MM.1S (cell line): ENCODE data around the gene CCL27.

Source experiments
- DNase-seq: peaks from one replicate; pipeline ENCODE4 v3.0.0-alpha.2; 2015
- H2AFZ ChIP-seq: fragments of 300-600 bp; sonication (generic); 2 replicates; pipeline ENCODE4 v1.6.0; 2016; ENCODE audit warnings: antibody characterized with exemption, low read length
- H3F3A ChIP-seq: fragments of 300-600 bp; sonication (generic); 2 replicates; pipeline ENCODE4 v1.6.1; 2016; ENCODE audit warnings: mild to moderate bottlenecking, antibody characterized with exemption, low read length, moderate library complexity, mixed read lengths; ENCODE audit not compliant: insufficient read depth
- H3K27ac ChIP-seq: fragments of 300-600 bp; sonication (generic); 2 replicates; pipeline ENCODE4 v1.5.1; 2016; ENCODE audit warnings: mild to moderate bottlenecking, low read length
- H3K27me3 ChIP-seq: fragments of 300-600 bp; sonication (generic); replicated peaks from 2 replicates; pipeline ENCODE4 v1.6.0; 2016; ENCODE audit warnings: low read length; ENCODE audit not compliant: insufficient read depth
- H3K36me3 ChIP-seq: fragments of 300-600 bp; sonication (generic); replicated peaks from 2 replicates; pipeline ENCODE4 v1.6.1; 2016; ENCODE audit warnings: mild to moderate bottlenecking, low read length, mixed read lengths; ENCODE audit not compliant: insufficient read depth
- H3K4me1 ChIP-seq: fragments of 300-600 bp; sonication (generic); 2 replicates; pipeline ENCODE4 v1.6.1; 2016; ENCODE audit warnings: low read length, mixed read lengths
- H3K4me2 ChIP-seq: fragments of 300-600 bp; sonication (generic); 2 replicates; pipeline ENCODE4 v1.6.0; 2016; ENCODE audit warnings: low read depth, low read length
- H3K4me3 ChIP-seq: fragments of 300-600 bp; sonication (generic); 2 replicates; pipeline ENCODE4 v1.5.1; 2016; ENCODE audit warnings: low read length, mixed read lengths
- H3K79me2 ChIP-seq: fragments of 300-600 bp; sonication (generic); 2 replicates; pipeline ENCODE4 v1.6.1; 2016; ENCODE audit warnings: mixed run types, low read length, mixed read lengths
- H3K9ac ChIP-seq: fragments of 300-600 bp; sonication (generic); 2 replicates; pipeline ENCODE4 v1.6.1; 2016; ENCODE audit warnings: low read length, mixed read lengths
- H3K9me2 ChIP-seq: fragments of 300-600 bp; sonication (generic); replicated peaks from 2 replicates; pipeline ENCODE4 v1.6.1; 2016; ENCODE audit warnings: mild to moderate bottlenecking, low read length, mixed read lengths; ENCODE audit not compliant: insufficient read depth
- H3K9me3 ChIP-seq: fragments of 300-600 bp; sonication (generic); replicated peaks from 2 replicates; pipeline ENCODE4 v1.6.1; 2016; ENCODE audit warnings: mild to moderate bottlenecking, low read length, mixed read lengths; ENCODE audit not compliant: insufficient read depth
- H4K20me1 ChIP-seq: fragments of 300-600 bp; sonication (generic); 2 replicates; pipeline ENCODE4 v1.6.1; 2016; ENCODE audit warnings: mild to moderate bottlenecking, low read length, moderate library complexity, mixed read lengths; ENCODE audit not compliant: insufficient read depth
- CTCF ChIP-seq: fragments of 300-600 bp; sonication (generic); IDR thresholded peaks from 2 replicates; pipeline ENCODE4 v1.5.1; 2016; ENCODE audit warnings: antibody characterized with exemption, low read length, mixed read lengths
- EZH2 ChIP-seq: fragments of 300-600 bp; sonication (generic); optimal IDR thresholded peaks from 2 replicates; pipeline ENCODE3; 2017; ENCODE audit warnings: low read depth, mild to moderate bottlenecking, antibody characterized with exemption, low read length, mixed read lengths
- EZH2phosphoT487 ChIP-seq: fragments of 300-600 bp; sonication (generic); IDR thresholded peaks from 2 replicates; pipeline ENCODE4 v1.6.1; 2018; ENCODE audit warnings: antibody characterized with exemption, low read length

The CCL27 gene

GRCh38 chr9:34635556-34635955 is 26.9 kb downstream of the CCL27 start:
- peaks cover 4% of the 10 kb centered on the region for H3K4me1 ChIP-seq
- H3K9me3 ChIP-seq: no peaks in the 10 kb centered on the region
- no peaks in the 10 kb centered on the region for H3K36me3 ChIP-seq
- H2AFZ ChIP-seq: no peak overlapping the region
- no peak overlapping the region for H3K27ac ChIP-seq
- peaks cover 7% of the 10 kb centered on the region; the same call in 1 of the 2 replicates for H3F3A ChIP-seq
- peaks cover 9% of the 10 kb centered on the region for H3K27me3 ChIP-seq
- H3K9ac ChIP-seq: no peak overlapping the region
- DNase-seq: no peak
- H3K79me2 ChIP-seq: peaks cover 25% of the 10 kb centered on the region
- H3K9me2 ChIP-seq: no peaks in the 10 kb centered on the region
- no peaks in the 10 kb centered on the region for H4K20me1 ChIP-seq
- no peak overlapping the region for H3K4me3 ChIP-seq
- H3K4me2 ChIP-seq: 0 out of 2 replicates have a peak overlapping the region, but pooled peaks have one; percentile 16
- TF ChIP-seq EZH2phosphoT487 (no peak), EZH2 (no peak), CTCF (no peak)

GRCh38 chr9:34634551-34635248 is 27.8 kb downstream of the CCL27 start:
- H3K4me3 ChIP-seq: no peak overlapping the region
- H3K79me2 ChIP-seq: peaks cover 25% of the 10 kb centered on the region
- no peaks in the 10 kb centered on the region for H3K9me3 ChIP-seq
- TF ChIP-seq EZH2: no peak
- TF ChIP-seq CTCF: no peak
- no peak for TF ChIP-seq EZH2phosphoT487
- H2AFZ ChIP-seq: no peak overlapping the region
- peaks cover 17% of the 10 kb centered on the region for H3K27me3 ChIP-seq
- no peaks in the 10 kb centered on the region for H3K9me2 ChIP-seq
- H3K36me3 ChIP-seq: no peaks in the 10 kb centered on the region
- peaks cover 4% of the 10 kb centered on the region for H3K4me1 ChIP-seq
- peaks cover 7% of the 10 kb centered on the region; the same call in 1 of the 2 replicates for H3F3A ChIP-seq
- H3K4me2 ChIP-seq: no peak overlapping the region
- H3K27ac ChIP-seq: no peak overlapping the region
- no peak overlapping the region for H3K9ac ChIP-seq
- DNase-seq: no peak
- H4K20me1 ChIP-seq: no peaks in the 10 kb centered on the region

- TF ChIP-seq EZH2: no peak
- TF ChIP-seq CTCF: peak; percentile 90
- Histone ChIP-seq H3K4me1 (peaks cover 8% of the 10 kb centered on the region), H2AFZ (no peak overlapping the region), H3K79me2 (peaks cover 25% of the 10 kb centered on the region), H3F3A (peaks cover 7% of the 10 kb centered on the region; the same call in 1 of the 2 replicates), H3K4me2 (no peak overlapping the region), H3K27ac (no peak overlapping the region), H3K27me3 (peaks cover 24% of the 10 kb centered on the region), H3K36me3 (no peaks in the 10 kb centered on the region), H3K4me3 (no peak overlapping the region), H3K9ac (no peak overlapping the region), H3K9me2 (no peaks in the 10 kb centered on the region), H4K20me1 (no peaks in the 10 kb centered on the region), H3K9me3 (no peaks in the 10 kb centered on the region)
- DNase-seq: peak; percentile 62
These were observed 28.5 kb downstream of the CCL27 start for GRCh38 chr9:34633851-34634550.
